ENCODE data around the gene GRPEL2. TPM values are rescaled to one million over a fixed set of nuclear protein-coding genes. Genes with fewer than 3 reads are reported as not detected.
"Not testable (repeated sequence)": the region's sequence is repeated elsewhere in the genome, so short reads cannot be mapped to it uniquely, and the experiment has no call there.

GRPEL2 gene
- total RNA-seq, 4 donors from 2014 or later, result 6.6 to 12.4 (median 10.2) TPM

GRCh38 chr5:149389552-149390495 lies 44.5 kb downstream of the GRPEL2 start:
- no peak overlapping the region for H3K4me3 ChIP-seq (ENCODE audit: low read depth, poor library complexity, severe bottlenecking)
- TF ChIP-seq POLR2A (IDR thresholded peaks at IDR 0.05) (no peak), CTCF (IDR thresholded peaks at IDR 0.05) (no peak)
- WGBS, 2 donors, result 78 to 85% methylated on average over 11 of the region's 11 CpGs
- intact Hi-C loops (cut with DNase I; ENCODE audit: low total_unique reads), result loop anchor here (10.0 kb wide), 1 partner anchor 175 kb away; no protein-coding TSS in a partner anchor
- no peak for DNase-seq (ENCODE audit: low spot score in 2 of 2)

GRCh38 chr5:149391076-149391475 lies 45.8 kb downstream of the GRPEL2 start:
- H3K4me3 ChIP-seq (ENCODE audit: low read depth, poor library complexity, severe bottlenecking); intact Hi-C loops (cut with DNase I; ENCODE audit: low total_unique reads); DNase-seq (ENCODE audit: low spot score in 2 of 2): not testable (repeated sequence)
- 84 to 86% methylated on average over 6 of the region's 6 CpGs for WGBS, 2 donors

- intact Hi-C loops (cut with DNase I; ENCODE audit: low total_unique reads), result no loop called here
- H3K4me3 ChIP-seq (ENCODE audit: low read depth, poor library complexity, severe bottlenecking), result no peak overlapping the region
- WGBS, 2 donors, result 87 to 92% methylated on average over 6 of the region's 6 CpGs
- no peak for TF ChIP-seq CTCF (IDR thresholded peaks at IDR 0.05)
- no peak for TF ChIP-seq POLR2A (IDR thresholded peaks at IDR 0.05)
- DNase-seq (ENCODE audit: low spot score in 2 of 2), result no peak
These were observed 46.2 kb downstream of the GRPEL2 start for GRCh38 chr5:149391524-149391923.

GRCh38 chr5:149392718-149393117 lies 47.4 kb downstream of the GRPEL2 start:
- DNase-seq (ENCODE audit: low spot score in 2 of 2), result no peak
- WGBS, 2 donors, result 77 to 85% methylated on average over 19 of the region's 19 CpGs
- TF ChIP-seq POLR2A (IDR thresholded peaks at IDR 0.05) (no peak), CTCF (IDR thresholded peaks at IDR 0.05) (no peak)
- intact Hi-C loops (cut with DNase I; ENCODE audit: low total_unique reads), result no loop called here
- H3K4me3 ChIP-seq (ENCODE audit: low read depth, poor library complexity, severe bottlenecking), result no peak overlapping the region

GRCh38 chr5:149394996-149395395 lies 49.7 kb downstream of the GRPEL2 start:
- intact Hi-C loops (cut with DNase I; ENCODE audit: low total_unique reads); DNase-seq (ENCODE audit: low spot score in 2 of 2); H3K4me3 ChIP-seq (ENCODE audit: low read depth, poor library complexity, severe bottlenecking): not testable (repeated sequence)

- intact Hi-C loops (cut with DNase I; ENCODE audit: low total_unique reads), result no loop called here
- WGBS, 2 donors, result 84% methylated on average over 6 of the region's 6 CpGs
- no peak for DNase-seq (ENCODE audit: low spot score in 2 of 2)
- H3K4me3 ChIP-seq (ENCODE audit: low read depth, poor library complexity, severe bottlenecking), result no peak overlapping the region
- TF ChIP-seq POLR2A (IDR thresholded peaks at IDR 0.05) (no peak), CTCF (IDR thresholded peaks at IDR 0.05) (no peak)
These were observed 52.2 kb downstream of the GRPEL2 start for GRCh38 chr5:149397530-149397929.

GRCh38 chr5:149398747-149399266 lies 53.5 kb downstream of the GRPEL2 start:
- intact Hi-C loops (cut with DNase I; ENCODE audit: low total_unique reads); H3K4me3 ChIP-seq (ENCODE audit: low read depth, poor library complexity, severe bottlenecking); DNase-seq (ENCODE audit: low spot score in 2 of 2): not testable (repeated sequence)
- 81 to 87% methylated on average over 7 of the region's 7 CpGs for WGBS, 2 donors
